Endothelial cell of umbilical vein (primary cell): Measurements from ENCODE around the gene WBP1L. TPM values are rescaled to one million over a fixed set of nuclear protein-coding genes. Genes with fewer than 3 reads are reported as not detected.

ENCODE experiments used
- BruUV-seq: library from RNA; stranded (reverse); fragments of 400-500 nt; replicated peaks from 2 replicates; lab custom pipeline; 2021; lab: Mats Ljungman, UMichigan
- CTCF ChIA-PET: fragments of 300-600, 350-600 bp; sonication (Branson Sonifier 250); formaldehyde crosslinking; loops from one replicate; lab custom pipeline; 2021; ENCODE audit warnings: antibody characterized with exemption, inconsistent platforms; lab: Charles Lee
- POLR2A ChIA-PET: fragments of 300-600, 350-600 bp; sonication (Branson Sonifier 250); formaldehyde crosslinking; loops from one replicate; lab custom pipeline; 2021; ENCODE audit warnings: antibody characterized with exemption, inconsistent platforms; lab: Charles Lee
- DNase-seq: peaks from one replicate; pipeline ENCODE4 v3.0.0-alpha.2; 2011; ENCODE audit warnings: low read depth, low spot score
- FAIRE-seq: peaks from 2 replicates; lab custom pipeline; 2011; peaks lifted over from hg19 to GRCh38; lab: Jason Lieb, UNC
- H2AFZ ChIP-seq: 2 replicates; pipeline ENCODE4 v1.6.0; 2012; ENCODE audit warnings: low read depth, low read length, control low read depth, inconsistent platforms
- H3K27ac ChIP-seq: 2 replicates; pipeline ENCODE4 v1.5.1; 2011; ENCODE audit warnings: low read depth, mild to moderate bottlenecking, control low read depth, low read length, moderate library complexity; ENCODE audit not compliant: insufficient read depth
- H3K27me3 ChIP-seq, 2 experiments: 2 replicates each; pipeline versions ENCODE4 v1.6.0 to v1.6.1; 2011; ENCODE audit warnings: low read length in 2 of 2, mixed read lengths in 1 of 2; ENCODE audit not compliant: control insufficient read depth in 2 of 2, insufficient read depth in 2 of 2
- H3K36me3 ChIP-seq, 2 experiments: 2 replicates in 1 of 2; 3 replicates in 1 of 2; pipeline ENCODE4 v1.5.1; 2011; ENCODE audit warnings: low read length in 2 of 2, mild to moderate bottlenecking in 1 of 2, moderate library complexity in 1 of 2; ENCODE audit not compliant: control insufficient read depth in 2 of 2, insufficient read depth in 2 of 2; ENCODE audit errors: extremely low read depth in 1 of 2
- H3K4me1 ChIP-seq: 3 replicates; pipeline ENCODE4 v1.5.1; 2011; ENCODE audit warnings: mild to moderate bottlenecking, low read length; ENCODE audit not compliant: control insufficient read depth, insufficient read depth; ENCODE audit errors: extremely low read depth
- H3K4me2 ChIP-seq: 2 replicates; pipeline ENCODE4 v1.6.1; 2011; ENCODE audit warnings: low read length, control low read depth, mixed read lengths; ENCODE audit not compliant: insufficient read depth
- H3K4me3 ChIP-seq, 3 experiments: fragments of 200-600 bp in 1 of 3; sonication (generic), shearing (Covaris generic) in 1 of 3; replicated peaks in 1 of 3; 2 replicates each; pipeline ENCODE4 v1.5.1; 2011 to 2016; ENCODE audit warnings: control low read depth in 3 of 3, low read length in 3 of 3, mild to moderate bottlenecking in 2 of 3, inconsistent platforms in 1 of 3, low read depth in 1 of 3, moderate library complexity in 1 of 3; ENCODE audit not compliant: insufficient read depth in 1 of 3
- H3K79me2 ChIP-seq: 2 replicates; pipeline ENCODE4 v1.6.0; 2012; ENCODE audit warnings: low read length, inconsistent platforms; ENCODE audit not compliant: control insufficient read depth, insufficient read depth
- H3K9ac ChIP-seq: replicated peaks from 2 replicates; pipeline ENCODE3; 2011; ENCODE audit warnings: low read length, control low read depth; ENCODE audit not compliant: insufficient read depth; ENCODE audit errors: extremely low read depth
- H3K9me1 ChIP-seq: replicated peaks from 3 replicates; pipeline ENCODE4 v1.6.0; 2011; ENCODE audit warnings: mild to moderate bottlenecking, low read length; ENCODE audit not compliant: control insufficient read depth, insufficient read depth; ENCODE audit errors: extremely low read depth
- H3K9me3 ChIP-seq: replicated peaks from 2 replicates; pipeline ENCODE4 v1.5.1; 2012; ENCODE audit warnings: low read length, inconsistent platforms; ENCODE audit not compliant: control insufficient read depth, insufficient read depth
- H4K20me1 ChIP-seq: replicated peaks from 2 replicates; pipeline ENCODE3; 2011; ENCODE audit warnings: mild to moderate bottlenecking, low read length; ENCODE audit not compliant: control insufficient read depth, insufficient read depth; ENCODE audit errors: extremely low read depth
- EZH2 ChIP-seq: IDR thresholded peaks from 2 replicates; pipeline ENCODE4 v1.6.1; 2012; ENCODE audit warnings: borderline replicate concordance, low read depth, mild to moderate bottlenecking, moderate library complexity, low read length, inconsistent platforms; ENCODE audit not compliant: severe bottlenecking
- FOS ChIP-seq: IDR thresholded peaks from 2 replicates; pipeline ENCODE4 v1.6.1; 2011; ENCODE audit warnings: mild to moderate bottlenecking, low read length, moderate library complexity, borderline replicate concordance; ENCODE audit not compliant: insufficient read depth
- GATA2 ChIP-seq: IDR thresholded peaks from 2 replicates; pipeline ENCODE4 v1.7.0; 2011; ENCODE audit warnings: low read depth, mild to moderate bottlenecking, moderate library complexity, mixed read lengths, low read length; ENCODE audit not compliant: insufficient read length, insufficient read depth
- JUN ChIP-seq: IDR thresholded peaks from 2 replicates; pipeline ENCODE4 v1.6.1; 2011; ENCODE audit warnings: borderline replicate concordance, low read depth; ENCODE audit not compliant: insufficient read length, insufficient read depth
- MYC ChIP-seq: IDR thresholded peaks from one replicate; pipeline ENCODE4 v1.6.1; 2011; ENCODE audit warnings: mild to moderate bottlenecking, low read depth, low read length
- POLR2A ChIP-seq: IDR thresholded peaks from 2 replicates; pipeline ENCODE4 v1.6.1; 2012; ENCODE audit warnings: low read depth, mild to moderate bottlenecking, control low read depth, low read length
- POLR2AphosphoS5 ChIP-seq: IDR thresholded peaks from 2 replicates; pipeline ENCODE4 v1.6.1; 2012; ENCODE audit warnings: low read depth, mild to moderate bottlenecking, control low read depth, low read length, moderate library complexity; ENCODE audit not compliant: insufficient read depth
- dilution Hi-C: fragments of 300-500 bp; cut with MboI; formaldehyde crosslinking; loops from one replicate; pipeline ENCODE4 v1.15.0; 2019; ENCODE audit warnings: low sequenced_read_pairs; ENCODE audit not compliant: extremely low pct_ligation_motif_present
- intact Hi-C: fragments of 100-400 bp; cut with micrococcal nuclease; formaldehyde crosslinking; loops from one replicate; pipeline ENCODE4 v1.10.0; 2022
- polyA plus RNA-seq, 4 experiments: library from polyadenylated mRNA; depleted of rRNA in 3 of 4; stranded (reverse) in 3 of 4; unstranded in 1 of 4; fragments of >200 nt; gene quantifications; 2 replicates each; pipeline versions ENCODE4 v1.2.1 to v1.2.3, GENCODE V29; 2011 to 2012; ENCODE audit warnings: missing spikeins in 1 of 4
- total RNA-seq: library from RNA; stranded (reverse); gene quantifications from 2 replicates; pipeline ENCODE4 v1.2.3, GENCODE V29; 2021
- TF ChIP-seq, protein P1 (sequence below): IDR thresholded peaks from 2 replicates; pipeline ENCODE4 v1.6.1; 2011; ENCODE audit not compliant: insufficient read depth, insufficient read length
- TF ChIP-seq, protein P2 (sequence below), 2 donors: IDR thresholded peaks; 1 replicate in 1 of 2; 2 replicates in 1 of 2; pipeline ENCODE4 v1.5.1; 2011; ENCODE audit warnings: low read length in 2 of 2, mild to moderate bottlenecking in 2 of 2, moderate library complexity in 2 of 2, control low read depth in 1 of 2, inconsistent platforms in 1 of 2, low read depth in 1 of 2; ENCODE audit not compliant: insufficient read depth in 1 of 2; ENCODE audit errors: extremely low read depth in 1 of 2

The WBP1L gene
- total and polyA plus RNA-seq, 2 donors (not counting 3 experiments of a cell fraction or from before 2014, with no cell fraction given): 46.0 to 70.3 TPM

DNA sequence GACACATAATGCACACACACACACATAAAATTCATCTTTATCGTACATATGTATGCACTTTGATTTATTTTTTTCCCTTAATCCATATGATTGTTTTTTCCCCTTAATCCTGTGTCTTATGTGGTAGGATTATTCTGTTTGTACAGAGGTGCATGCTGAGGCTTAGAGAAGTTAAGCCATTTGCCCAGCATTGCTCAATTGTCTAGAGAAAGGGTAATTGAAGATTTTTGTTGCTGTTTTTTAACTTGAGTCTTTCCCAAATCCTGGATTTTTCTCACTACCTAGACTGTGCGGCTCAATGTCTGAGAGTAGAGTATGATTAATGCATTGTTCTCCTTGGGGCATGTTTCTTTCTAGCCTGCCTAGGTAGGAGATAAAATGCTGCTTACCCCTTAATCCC is 35.0 kb downstream of the WBP1L start:
- ChIA-PET CTCF (no interaction called here), POLR2A (no interaction called here)
- peaks cover 79% of the 10 kb centered on the region for H3K4me1 ChIP-seq
- H2AFZ ChIP-seq: no peak overlapping the region
- no TSS peak for BruUV-seq
- H3K4me3 ChIP-seq: no peak overlapping the region
- no peaks in the 10 kb centered on the region for H4K20me1 ChIP-seq
- peak; percentile 69 for FAIRE-seq
- peaks cover 0 to 2% of the 10 kb centered on the region in 2 experiments for H3K36me3 ChIP-seq
- TF ChIP-seq, protein P1, sequence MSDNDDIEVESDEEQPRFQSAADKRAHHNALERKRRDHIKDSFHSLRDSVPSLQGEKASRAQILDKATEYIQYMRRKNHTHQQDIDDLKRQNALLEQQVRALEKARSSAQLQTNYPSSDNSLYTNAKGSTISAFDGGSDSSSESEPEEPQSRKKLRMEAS: no peak
- TF ChIP-seq JUN: no peak
- TF ChIP-seq, protein P2, sequence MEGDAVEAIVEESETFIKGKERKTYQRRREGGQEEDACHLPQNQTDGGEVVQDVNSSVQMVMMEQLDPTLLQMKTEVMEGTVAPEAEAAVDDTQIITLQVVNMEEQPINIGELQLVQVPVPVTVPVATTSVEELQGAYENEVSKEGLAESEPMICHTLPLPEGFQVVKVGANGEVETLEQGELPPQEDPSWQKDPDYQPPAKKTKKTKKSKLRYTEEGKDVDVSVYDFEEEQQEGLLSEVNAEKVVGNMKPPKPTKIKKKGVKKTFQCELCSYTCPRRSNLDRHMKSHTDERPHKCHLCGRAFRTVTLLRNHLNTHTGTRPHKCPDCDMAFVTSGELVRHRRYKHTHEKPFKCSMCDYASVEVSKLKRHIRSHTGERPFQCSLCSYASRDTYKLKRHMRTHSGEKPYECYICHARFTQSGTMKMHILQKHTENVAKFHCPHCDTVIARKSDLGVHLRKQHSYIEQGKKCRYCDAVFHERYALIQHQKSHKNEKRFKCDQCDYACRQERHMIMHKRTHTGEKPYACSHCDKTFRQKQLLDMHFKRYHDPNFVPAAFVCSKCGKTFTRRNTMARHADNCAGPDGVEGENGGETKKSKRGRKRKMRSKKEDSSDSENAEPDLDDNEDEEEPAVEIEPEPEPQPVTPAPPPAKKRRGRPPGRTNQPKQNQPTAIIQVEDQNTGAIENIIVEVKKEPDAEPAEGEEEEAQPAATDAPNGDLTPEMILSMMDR (IDR thresholded peaks at IDR 0.05; ENCODE audit: extremely low read depth in 1 of 2, insufficient read depth in 1 of 2, low read depth in 1 of 2, low read length in 2 of 2): no peak
- no peak for TF ChIP-seq POLR2A
- no peak for TF ChIP-seq GATA2
- no peak for TF ChIP-seq MYC
- no peak for TF ChIP-seq EZH2
- no peak for TF ChIP-seq FOS
- no peak for TF ChIP-seq POLR2AphosphoS5
- no peak overlapping the region for H3K27ac ChIP-seq
- H3K9ac ChIP-seq: no peak overlapping the region
- intact Hi-C loops (loop anchor here (5.0 kb wide), 1 partner anchor 36 kb away; the partner anchor contains the start of gene WBP1L), dilution Hi-C loops (no loop called here)
- H3K9me3 ChIP-seq: no peaks in the 10 kb centered on the region
- no peaks in the 10 kb centered on the region for H3K9me1 ChIP-seq
- no peak overlapping the region for H3K4me2 ChIP-seq
- H3K27me3 ChIP-seq: no peaks in the 10 kb centered on the region
- peaks cover 28% of the 10 kb centered on the region for H3K79me2 ChIP-seq
- DNase-seq: no peak
